ENCODE results near the gene ADAM17. TPM values are rescaled to one million over a fixed set of nuclear protein-coding genes. Genes with fewer than 3 reads are reported as not detected.

ADAM17 gene
- total and polyA plus RNA-seq, 2 of the 8 experiments (the other 6 are each of a cell fraction or from before 2014, with no cell fraction given), result 6.5 to 23.5 TPM

- CTCF ChIA-PET (ENCODE audit: partially characterized antibody), result interaction anchor here (0.8 kb wide), 1 partner anchor 66 kb away, joined by 3 read pairs; no protein-coding TSS in a partner anchor
- no peak for TF ChIP-seq SRF (IDR thresholded peaks at IDR 0.05; ENCODE audit: low read depth, low read length)
- TF ChIP-seq KDM1A (IDR thresholded peaks at IDR 0.05; ENCODE audit: borderline replicate concordance, low read length), result no peak
- no peak for TF ChIP-seq BRCA1 (IDR thresholded peaks at IDR 0.05; ENCODE audit: low read depth, low read length)
- no peak for TF ChIP-seq TBP (IDR thresholded peaks at IDR 0.05; ENCODE audit: low read depth, low read length)
- TF ChIP-seq ASH2L (IDR thresholded peaks at IDR 0.05; ENCODE audit: low read length), result no peak
- TF ChIP-seq RXRA (IDR thresholded peaks at IDR 0.05; ENCODE audit: insufficient read depth, low read depth, low read length), result no peak
- no peak for TF ChIP-seq PHF8 (conservative IDR thresholded peaks at IDR 0.05; ENCODE audit: low read depth, low read length)
- TF ChIP-seq GTF2F1 (IDR thresholded peaks at IDR 0.05; ENCODE audit: borderline replicate concordance, low read depth, low read length), result no peak
- no peak for TF ChIP-seq POLR2AphosphoS5 (IDR thresholded peaks at IDR 0.05; ENCODE audit: low read depth, low read length)
- TF ChIP-seq, protein P1, sequence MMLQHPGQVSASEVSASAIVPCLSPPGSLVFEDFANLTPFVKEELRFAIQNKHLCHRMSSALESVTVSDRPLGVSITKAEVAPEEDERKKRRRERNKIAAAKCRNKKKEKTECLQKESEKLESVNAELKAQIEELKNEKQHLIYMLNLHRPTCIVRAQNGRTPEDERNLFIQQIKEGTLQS (IDR thresholded peaks at IDR 0.05; ENCODE audit: insufficient read depth, low read depth, low read length), result no peak
- TF ChIP-seq HDAC2 (IDR thresholded peaks at IDR 0.05; ENCODE audit: borderline replicate concordance in 1 of 2, low read depth in 2 of 2, low read length in 2 of 2), result no peak
- TF ChIP-seq MAFK (IDR thresholded peaks at IDR 0.05; ENCODE audit: low read depth, low read length), result no peak
- TF ChIP-seq CREB1 (IDR thresholded peaks at IDR 0.05), result no peak
- no peak for TF ChIP-seq TAF7 (optimal IDR thresholded peaks at IDR 0.05; ENCODE audit: borderline replicate concordance, low read depth, low read length)
Measured at GRCh38 chr2:9545502-9545901, 10.1 kb downstream of the ADAM17 start.

More at GRCh38 chr2:9545502-9545901, 10.1 kb downstream of the ADAM17 start:
- Histone ChIP-seq H3K4me3 (ENCODE audit: extremely low read depth in 1 of 4, insufficient read depth in 2 of 4, low read depth in 3 of 4, low read length in 4 of 4) (no peak overlapping the region), H3K18ac (ENCODE audit: extremely low read depth, low read length) (no peak overlapping the region), H3K36me3 (ENCODE audit: control insufficient read depth in 2 of 4, insufficient read depth in 4 of 4, low read length in 3 of 4) (no peaks in the 10 kb centered on the region), H3K4me1 (replicated peaks in 1 of 4; ENCODE audit: control insufficient read depth in 3 of 4, insufficient read depth in 4 of 4, low read length in 3 of 4) (peaks cover 1 to 5% (median 4%) of the 10 kb centered on the region in 4 experiments; a peak in 4 of 7 replicates), H4K20me1 (replicated peaks in 1 of 2; ENCODE audit: control insufficient read depth in 1 of 2, insufficient read depth in 2 of 2, low read length in 2 of 2) (peaks cover 5% of the 10 kb centered on the region in 2 experiments), H3K4ac (replicated peaks; ENCODE audit: insufficient read length, low read depth, low read length) (no peak overlapping the region), H3K56ac (replicated peaks; ENCODE audit: insufficient read length, low read depth, low read length) (no peak overlapping the region), H2BK15ac (ENCODE audit: low read length) (no peak overlapping the region), H4K5ac (ENCODE audit: insufficient read length, low read depth, low read length) (no peak overlapping the region), H3K79me1 (ENCODE audit: low read depth, low read length) (peaks cover 2% of the 10 kb centered on the region), H4K8ac (ENCODE audit: extremely low read depth, insufficient read depth, low read length) (no peak overlapping the region), H2AFZ (ENCODE audit: low read length) (no peak overlapping the region), H4K91ac (replicated peaks; ENCODE audit: insufficient read length, low read length) (no peak overlapping the region), H3K14ac (ENCODE audit: insufficient read length) (no peak overlapping the region), H2BK120ac (replicated peaks; ENCODE audit: low read depth, low read length) (no peak overlapping the region), H3K79me2 (ENCODE audit: control insufficient read depth in 1 of 2, insufficient read depth in 2 of 2, low read length in 2 of 2) (peaks cover 14 to 63% of the 10 kb centered on the region in 2 experiments), H3K27me3 (replicated peaks in 1 of 4; ENCODE audit: control insufficient read depth in 3 of 4, extremely low read depth in 1 of 4, insufficient read depth in 3 of 4, low read length in 3 of 4) (no peaks in the 10 kb centered on the region), H3K27ac (ENCODE audit: low read depth, low read length) (no peak overlapping the region), H2BK12ac (ENCODE audit: low read depth, low read length) (no peak overlapping the region), H3K9me3 (ENCODE audit: insufficient read depth in 2 of 2, low read depth in 1 of 2, low read length in 1 of 2) (no peaks in the 10 kb centered on the region), H3K23me2 (ENCODE audit: low read depth, low read length) (no peaks in the 10 kb centered on the region; the same call in 1 of the 2 replicates), H3K23ac (ENCODE audit: insufficient read length) (no peak overlapping the region), H3K9ac (replicated peaks in 1 of 4; ENCODE audit: extremely low read depth in 1 of 4, low read depth in 3 of 4, low read length in 3 of 4) (no peak overlapping the region), H2BK20ac (ENCODE audit: low read length) (no peak overlapping the region), H3K4me2 (ENCODE audit: insufficient read depth in 1 of 2, low read depth in 2 of 2, low read length in 2 of 2) (no peak overlapping the region), H2AK5ac (ENCODE audit: low read depth, low read length) (no peak overlapping the region), H2BK5ac (ENCODE audit: low read depth, low read length) (no peak overlapping the region)
- POLR2A ChIA-PET (ENCODE audit: partially characterized antibody), result interaction anchor here (0.6 to 1.1 kb wide), 2 partner anchors 10 to 211 kb away, joined by 3 to 4 read pairs; partner anchors contain the start of gene ADAM17
- WGBS, 2 experiments (ENCODE audit: extremely low coverage in 1 of 2, insufficient coverage in 1 of 2, insufficient read length in 1 of 2, insufficient replicate concordance in 2 of 2, low coverage in 1 of 2, low lambda C conversion rate in 2 of 2, missing lambda C conversion rate in 1 of 2), result 89% methylated on average over 5 of the region's 5 CpGs; no CpG with 5 or more reads in 1 of the 2 experiments
- FAIRE-seq (no peak), DNase-seq (ENCODE audit: low read depth in 1 of 2, low spot score in 2 of 2) (no peak)

Data from H1 (cell line).